LoVo (cell line): ENCODE results near the gene TSPAN7.

Experiments used
- DNase-seq: peaks from one replicate; pipeline ENCODE4 v3.0.0-alpha.2; 2016; ENCODE audit warnings: low spot score

TSPAN7 gene

GRCh38 chrX:38561126-38561868, at the start of gene TSPAN7:
Gene TSPAN7 (plus strand): TSS chrX:38561542. CDS start chrX:38561547, 5 bp downstream.
- peak; percentile 74 for DNase-seq

GRCh38 chrX:38513112-38513742, 48.1 kb upstream of the TSPAN7 start:
- no peak for DNase-seq

GRCh38 chrX:38514016-38514854, 47.1 kb upstream of the TSPAN7 start:
- no peak for DNase-seq

- DNase-seq = no peak
These were observed 46.1 kb upstream of the TSPAN7 start for GRCh38 chrX:38515291-38515690.

- no peak for DNase-seq
These were observed 45.1 kb upstream of the TSPAN7 start for GRCh38 chrX:38516196-38516774.

GRCh38 chrX:38519651-38520050, 41.7 kb upstream of the TSPAN7 start:
- DNase-seq = no peak

GRCh38 chrX:38538134-38538533, 23.2 kb upstream of the TSPAN7 start:
- DNase-seq = no peak

- DNase-seq = no peak
These were observed 21.6 kb upstream of the TSPAN7 start for GRCh38 chrX:38539748-38540147.

GRCh38 chrX:38548508-38548907, 12.8 kb upstream of the TSPAN7 start:
- DNase-seq = no peak

- no peak for DNase-seq
These were observed 8.6 kb upstream of the TSPAN7 start for GRCh38 chrX:38552721-38553120.

- no peak for DNase-seq
These were observed 2.7 kb upstream of the TSPAN7 start for GRCh38 chrX:38558686-38559085.

- DNase-seq = no peak
These were observed 591 bp upstream of the TSPAN7 start for GRCh38 chrX:38560776-38561125.

- no peak for DNase-seq
These were observed 793 bp downstream of the TSPAN7 start for GRCh38 chrX:38561951-38562719.

GRCh38 chrX:38563030-38563429, 1.7 kb downstream of the TSPAN7 start:
- no peak for DNase-seq

GRCh38 chrX:38570396-38570795, 9.1 kb downstream of the TSPAN7 start:
- no peak for DNase-seq

- DNase-seq = no peak
These were observed 9.7 kb downstream of the TSPAN7 start for GRCh38 chrX:38571058-38571457.

GRCh38 chrX:38574858-38575257, 13.5 kb downstream of the TSPAN7 start:
- DNase-seq = no peak

- DNase-seq = no peak
These were observed 14.5 kb downstream of the TSPAN7 start for GRCh38 chrX:38575888-38576287.

- no peak for DNase-seq
These were observed 16.4 kb downstream of the TSPAN7 start for GRCh38 chrX:38577738-38578137.

GRCh38 chrX:38578167-38578566, 16.8 kb downstream of the TSPAN7 start:
- DNase-seq = no peak

GRCh38 chrX:38583181-38583580, 21.8 kb downstream of the TSPAN7 start:
- DNase-seq = no peak

GRCh38 chrX:38594434-38594833, 33.1 kb downstream of the TSPAN7 start:
- no peak for DNase-seq
